Trophoblast cell (in vitro differentiated cells and primary cell): ENCODE measurements around the gene RCOR3.

Experiments
- DNase-seq, 2 donors: peaks; one replicate each; pipeline ENCODE4 v3.0.0-alpha.2; 2016
- H2AFZ ChIP-seq: 2 replicates; pipeline ENCODE4 v1.6.1; 2013; ENCODE audit warnings: low read length, moderate library complexity, mild to moderate bottlenecking; ENCODE audit not compliant: insufficient read depth, poor library complexity
- H2AK5ac ChIP-seq: 2 replicates; pipeline ENCODE4 v1.6.1; 2013; ENCODE audit warnings: mild to moderate bottlenecking, low read length
- H2BK120ac ChIP-seq: 2 replicates; pipeline ENCODE4 v1.6.1; 2013; ENCODE audit warnings: low read length, mild to moderate bottlenecking, moderate library complexity; ENCODE audit not compliant: insufficient read depth, poor library complexity
- H2BK12ac ChIP-seq: 2 replicates; pipeline ENCODE4 v1.6.1; 2013; ENCODE audit warnings: mild to moderate bottlenecking, low read length, moderate library complexity
- H2BK5ac ChIP-seq: 2 replicates; pipeline ENCODE4 v1.6.1; 2013; ENCODE audit warnings: low read length, low read depth, moderate library complexity, mild to moderate bottlenecking; ENCODE audit not compliant: poor library complexity
- H3K14ac ChIP-seq: 2 replicates; pipeline ENCODE4 v1.6.1; 2013; ENCODE audit warnings: mild to moderate bottlenecking, low read length
- H3K18ac ChIP-seq: 2 replicates; pipeline ENCODE4 v1.6.1; 2013; ENCODE audit warnings: mild to moderate bottlenecking, low read length
- H3K23ac ChIP-seq: 2 replicates; pipeline ENCODE4 v1.6.1; 2013; ENCODE audit warnings: low read length
- H3K27ac ChIP-seq: 2 replicates; pipeline ENCODE4 v1.5.1; 2013; ENCODE audit warnings: low read depth, mild to moderate bottlenecking, inconsistent platforms, low read length, moderate library complexity
- H3K27me3 ChIP-seq: 2 replicates; pipeline ENCODE4 v1.6.1; 2013; ENCODE audit warnings: inconsistent platforms, mild to moderate bottlenecking, low read length, moderate library complexity; ENCODE audit not compliant: insufficient read depth
- H3K36me3 ChIP-seq, 2 experiments: 1 replicate in 1 of 2; 2 replicates in 1 of 2; pipeline ENCODE4 v1.6.1; 2013; ENCODE audit warnings: low read length in 2 of 2, mild to moderate bottlenecking in 2 of 2, moderate library complexity in 1 of 2; ENCODE audit not compliant: insufficient read depth in 2 of 2, control insufficient read depth in 1 of 2
- H3K4ac ChIP-seq: 2 replicates; pipeline ENCODE4 v1.6.1; 2013; ENCODE audit warnings: low read depth, mild to moderate bottlenecking, low read length, moderate library complexity
- H3K4me1 ChIP-seq, 2 experiments: 1 replicate in 1 of 2; 2 replicates in 1 of 2; pipeline ENCODE4 v1.6.1; 2013; ENCODE audit warnings: low read length in 2 of 2, mild to moderate bottlenecking in 2 of 2, moderate library complexity in 1 of 2; ENCODE audit not compliant: insufficient read depth in 2 of 2, control insufficient read depth in 1 of 2
- H3K4me2 ChIP-seq: 2 replicates; pipeline ENCODE4 v1.6.1; 2013; ENCODE audit warnings: inconsistent platforms, mild to moderate bottlenecking, low read length, moderate library complexity
- H3K4me3 ChIP-seq: 2 replicates; pipeline ENCODE4 v1.5.1; 2013; ENCODE audit warnings: mild to moderate bottlenecking, low read depth, low read length, inconsistent platforms
- H3K79me1 ChIP-seq: one replicate; pipeline ENCODE4 v1.6.1; 2013; ENCODE audit warnings: low read length
- H3K79me2 ChIP-seq: 2 replicates; pipeline ENCODE4 v1.6.1; 2013; ENCODE audit warnings: low read length, mild to moderate bottlenecking; ENCODE audit not compliant: control insufficient read depth, insufficient read depth, poor library complexity
- H3K9ac ChIP-seq: 2 replicates; pipeline ENCODE4 v1.6.1; 2013; ENCODE audit warnings: mild to moderate bottlenecking, low read length
- H3K9me3 ChIP-seq: 2 replicates; pipeline ENCODE4 v1.6.1; 2013; ENCODE audit warnings: low read depth, mild to moderate bottlenecking, control low read depth, inconsistent platforms, low read length; ENCODE audit not compliant: insufficient read depth
- H4K12ac ChIP-seq: 2 replicates; pipeline ENCODE4 v1.6.1; 2013; ENCODE audit warnings: low read depth, mild to moderate bottlenecking, low read length, moderate library complexity
- H4K8ac ChIP-seq: 2 replicates; pipeline ENCODE4 v1.6.1; 2013; ENCODE audit warnings: low read depth, mild to moderate bottlenecking, low read length, moderate library complexity
- H4K91ac ChIP-seq: one replicate; pipeline ENCODE4 v1.6.1; 2013; ENCODE audit warnings: low read depth, mild to moderate bottlenecking, low read length, moderate library complexity
- WGBS: extraction: QIAGEN DNeasy Blood & Tissue Kit; methylation state at CpG from one replicate; pipeline ENCODE4 v1.1.7; 2013; ENCODE audit warnings: missing lambda C conversion rate; ENCODE audit not compliant: insufficient read length, insufficient coverage; ENCODE audit errors: extremely low coverage; 5-methylcytosine and 5-hydroxymethylcytosine counted together

Gene RCOR3

GRCh38 chr1:211356723-211357407, 97.7 kb downstream of the RCOR3 start:
- H3K18ac ChIP-seq: no peak overlapping the region
- no peak overlapping the region for H2BK12ac ChIP-seq
- no peak overlapping the region for H4K12ac ChIP-seq
- no CpG with 5 or more reads among the region's 5 CpGs for WGBS
- H3K79me2 ChIP-seq: no peaks in the 10 kb centered on the region
- no peak overlapping the region for H2BK5ac ChIP-seq
- H3K9me3 ChIP-seq: peaks cover under 1% of the 10 kb centered on the region
- no peak overlapping the region for H4K8ac ChIP-seq
- no peaks in the 10 kb centered on the region for H3K27me3 ChIP-seq
- H3K9ac ChIP-seq: no peak overlapping the region
- no peak overlapping the region for H2AFZ ChIP-seq
- H3K4me2 ChIP-seq: no peak overlapping the region
- H3K79me1 ChIP-seq: no peaks in the 10 kb centered on the region
- H3K36me3 ChIP-seq: peaks cover 0 to 11% of the 10 kb centered on the region in 2 experiments
- no peak for DNase-seq
- H3K4me1 ChIP-seq: peaks cover 0 to 4% of the 10 kb centered on the region in 2 experiments
- no peak overlapping the region for H2BK120ac ChIP-seq
- H2AK5ac ChIP-seq: no peak overlapping the region
- H3K14ac ChIP-seq: no peak overlapping the region
- no peak overlapping the region for H4K91ac ChIP-seq
- no peak overlapping the region for H3K4ac ChIP-seq
- H3K27ac ChIP-seq: no peak overlapping the region
- H3K23ac ChIP-seq: no peak overlapping the region
- H3K4me3 ChIP-seq: peak overlapping the region; percentile 44

GRCh38 chr1:211358685-211359084, 99.5 kb downstream of the RCOR3 start:
- no peak overlapping the region for H2BK12ac ChIP-seq
- no peak for DNase-seq
- H2AFZ ChIP-seq: no peak overlapping the region
- H3K9me3 ChIP-seq: no peaks in the 10 kb centered on the region
- no peak overlapping the region for H2AK5ac ChIP-seq
- no peak overlapping the region for H2BK120ac ChIP-seq
- H3K27me3 ChIP-seq: no peaks in the 10 kb centered on the region
- H3K79me1 ChIP-seq: no peaks in the 10 kb centered on the region
- H3K79me2 ChIP-seq: no peaks in the 10 kb centered on the region
- H3K4ac ChIP-seq: no peak overlapping the region
- no peak overlapping the region for H3K27ac ChIP-seq
- peaks cover 0 to 4% of the 10 kb centered on the region in 2 experiments for H3K4me1 ChIP-seq
- no peak overlapping the region for H4K8ac ChIP-seq
- peaks cover 0 to 11% of the 10 kb centered on the region in 2 experiments for H3K36me3 ChIP-seq
- no peak overlapping the region for H3K18ac ChIP-seq
- H4K91ac ChIP-seq: no peak overlapping the region
- no peak overlapping the region for H3K23ac ChIP-seq
- no peak overlapping the region for H4K12ac ChIP-seq
- H3K4me3 ChIP-seq: no peak overlapping the region
- no peak overlapping the region for H3K4me2 ChIP-seq
- no peak overlapping the region for H3K14ac ChIP-seq
- no peak overlapping the region for H3K9ac ChIP-seq
- WGBS: no CpG with 5 or more reads among the region's 1 CpG
- H2BK5ac ChIP-seq: no peak overlapping the region

- no peaks in the 10 kb centered on the region for H3K9me3 ChIP-seq
- no peak overlapping the region for H4K91ac ChIP-seq
- no peaks in the 10 kb centered on the region for H3K79me2 ChIP-seq
- no peak overlapping the region for H2AK5ac ChIP-seq
- no peak overlapping the region for H4K8ac ChIP-seq
- H3K27me3 ChIP-seq: no peaks in the 10 kb centered on the region
- DNase-seq: no peak
- no peak overlapping the region for H2BK5ac ChIP-seq
- no CpG with 5 or more reads among the region's 3 CpGs for WGBS
- H3K4me3 ChIP-seq: no peak overlapping the region
- H2BK120ac ChIP-seq: no peak overlapping the region
- no peak overlapping the region for H3K18ac ChIP-seq
- no peak overlapping the region for H3K27ac ChIP-seq
- H3K23ac ChIP-seq: no peak overlapping the region
- H2BK12ac ChIP-seq: no peak overlapping the region
- H3K79me1 ChIP-seq: no peaks in the 10 kb centered on the region
- H3K9ac ChIP-seq: no peak overlapping the region
- peaks cover 0 to 12% of the 10 kb centered on the region in 2 experiments for H3K36me3 ChIP-seq
- H2AFZ ChIP-seq: no peak overlapping the region
- no peak overlapping the region for H4K12ac ChIP-seq
- H3K4me2 ChIP-seq: no peak overlapping the region
- H3K4me1 ChIP-seq: peaks cover 0 to 4% of the 10 kb centered on the region in 2 experiments
- H3K4ac ChIP-seq: no peak overlapping the region
- H3K14ac ChIP-seq: no peak overlapping the region
Measured at GRCh38 chr1:211359876-211360275, 100.7 kb downstream of the RCOR3 start.

GRCh38 chr1:211361202-211361601, 102.0 kb downstream of the RCOR3 start:
- Histone ChIP-seq H3K9ac (no peak overlapping the region), H4K12ac (no peak overlapping the region), H3K4me1 (peaks cover 0 to 2% of the 10 kb centered on the region in 2 experiments), H4K8ac (no peak overlapping the region), H3K27ac (no peak overlapping the region), H2BK12ac (no peak overlapping the region), H3K4me2 (no peak overlapping the region), H3K79me1 (no peaks in the 10 kb centered on the region), H3K4ac (no peak overlapping the region), H3K27me3 (no peaks in the 10 kb centered on the region), H3K18ac (no peak overlapping the region), H4K91ac (no peak overlapping the region), H3K23ac (no peak overlapping the region), H3K9me3 (no peaks in the 10 kb centered on the region), H3K14ac (no peak overlapping the region), H3K4me3 (no peak overlapping the region), H3K79me2 (no peaks in the 10 kb centered on the region), H2BK120ac (no peak overlapping the region), H3K36me3 (peaks cover 0 to 10% of the 10 kb centered on the region in 2 experiments), H2AFZ (no peak overlapping the region), H2BK5ac (no peak overlapping the region), H2AK5ac (no peak overlapping the region)
- DNase-seq: no peak
- no CpG with 5 or more reads among the region's 1 CpG for WGBS
